ENCODE data around the gene SLC38A11. TPM values are rescaled to one million over a fixed set of nuclear protein-coding genes. Genes with fewer than 3 reads are reported as not detected.

Gene SLC38A11
- 7.8 TPM for total RNA-seq

DNA sequence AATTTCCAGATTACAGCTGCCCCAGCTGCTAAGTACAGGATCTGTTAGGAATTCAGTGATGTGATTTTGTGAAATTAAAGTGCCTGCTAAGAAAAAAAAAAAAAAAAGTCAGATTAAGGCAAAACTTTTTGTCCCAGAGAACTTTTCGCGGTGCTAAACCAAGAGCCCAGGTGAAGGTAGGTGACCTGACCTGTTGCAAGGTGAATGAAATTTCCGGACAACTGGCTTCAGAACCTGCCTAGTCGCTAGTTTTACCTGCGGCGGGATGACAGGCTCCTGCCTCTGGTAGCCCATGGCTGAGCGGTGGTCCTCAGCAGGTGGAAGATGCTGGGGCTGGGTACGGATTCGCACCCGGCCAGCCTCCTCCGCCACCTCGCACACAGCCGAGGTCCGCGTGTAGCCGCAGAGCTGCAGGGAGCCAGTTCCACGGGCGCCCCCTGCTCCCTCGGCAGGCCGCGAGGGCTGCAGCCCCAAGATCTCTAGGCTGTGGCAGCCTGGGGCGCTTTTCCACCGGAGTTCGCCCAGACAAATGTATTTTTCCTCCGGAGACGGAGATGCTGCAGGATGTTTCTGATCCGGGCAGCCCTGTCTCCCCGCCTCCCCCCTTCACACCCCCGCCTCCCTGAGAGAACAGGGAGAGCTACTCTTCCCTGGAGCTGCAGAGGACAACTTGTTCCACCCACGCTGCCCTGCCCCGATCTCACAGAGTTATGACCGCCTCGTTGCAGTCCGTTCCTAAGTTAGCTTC lies at the start of gene SLC38A11:
SLC38A11 (minus strand) TSS at position 572 of the 748 bp plus-strand sequence; CDS start at position 294, 278 bp downstream.

Small RNA genes within 50 kb of the gene (small RNA-seq; reads per million reads assigned to genes)
- gene RNA5SP110 (ENCODE audit: low replicate concordance): not detected
- gene RNA5SP111 (ENCODE audit: low replicate concordance): not detected

Other genes with a start within 250 kb of the SLC38A11 start
- 13.8 TPM for gene COBLL1, start 113.7 kb downstream of the SLC38A11 start, total RNA-seq
- gene SCN3A, start 248.5 kb upstream of the SLC38A11 start, total RNA-seq: 313 TPM